Fibroblast of the aortic adventitia (primary cell): ENCODE results near the gene COL4A2. TPM values are rescaled to one million over a fixed set of nuclear protein-coding genes. Genes with fewer than 3 reads are reported as not detected.

Experiments
- DNase-seq: peaks from one replicate; pipeline ENCODE4 v3.0.0-alpha.2; 2010; ENCODE audit warnings: low read depth
- H3K4me3 ChIP-seq: 2 replicates; pipeline ENCODE4 v1.5.1; 2011; ENCODE audit warnings: low read depth, mild to moderate bottlenecking, control low read depth, low read length, moderate library complexity
- total RNA-seq: library from RNA; depleted of rRNA; stranded (reverse); fragments of >200 nt; gene quantifications from 2 replicates; pipeline ENCODE4 v1.2.3, GENCODE V29; 2012; ENCODE audit warnings: low replicate concordance
- TF ChIP-seq, protein P1 (sequence below): IDR thresholded peaks from 2 replicates; pipeline ENCODE4 v1.5.1; 2011; ENCODE audit warnings: mild to moderate bottlenecking, low read length, control low read depth, inconsistent platforms; ENCODE audit not compliant: insufficient read depth

COL4A2 gene
- total RNA-seq, 1 donor, result 53.3 TPM

DNA sequence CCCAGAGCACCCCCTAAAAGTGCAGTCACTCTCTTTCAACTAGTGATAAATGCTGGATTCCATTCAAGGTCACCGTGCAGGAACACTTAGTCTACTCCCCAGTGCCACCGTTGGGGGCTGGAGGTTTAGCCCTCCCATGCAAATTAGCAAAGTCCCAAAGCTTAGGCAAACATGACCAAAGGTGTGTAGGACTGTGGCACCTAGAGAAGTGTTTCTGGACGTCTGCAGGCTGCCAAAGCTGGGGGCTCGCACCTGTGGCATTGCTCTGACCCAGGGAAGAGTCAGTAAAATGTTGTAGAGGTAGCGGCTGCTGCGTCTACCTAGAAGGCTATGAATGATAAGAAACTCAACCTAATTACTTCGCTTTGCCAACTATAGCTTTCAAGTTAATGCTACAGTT lies 14.0 kb upstream of the COL4A2 start:
- TF ChIP-seq, protein P1, sequence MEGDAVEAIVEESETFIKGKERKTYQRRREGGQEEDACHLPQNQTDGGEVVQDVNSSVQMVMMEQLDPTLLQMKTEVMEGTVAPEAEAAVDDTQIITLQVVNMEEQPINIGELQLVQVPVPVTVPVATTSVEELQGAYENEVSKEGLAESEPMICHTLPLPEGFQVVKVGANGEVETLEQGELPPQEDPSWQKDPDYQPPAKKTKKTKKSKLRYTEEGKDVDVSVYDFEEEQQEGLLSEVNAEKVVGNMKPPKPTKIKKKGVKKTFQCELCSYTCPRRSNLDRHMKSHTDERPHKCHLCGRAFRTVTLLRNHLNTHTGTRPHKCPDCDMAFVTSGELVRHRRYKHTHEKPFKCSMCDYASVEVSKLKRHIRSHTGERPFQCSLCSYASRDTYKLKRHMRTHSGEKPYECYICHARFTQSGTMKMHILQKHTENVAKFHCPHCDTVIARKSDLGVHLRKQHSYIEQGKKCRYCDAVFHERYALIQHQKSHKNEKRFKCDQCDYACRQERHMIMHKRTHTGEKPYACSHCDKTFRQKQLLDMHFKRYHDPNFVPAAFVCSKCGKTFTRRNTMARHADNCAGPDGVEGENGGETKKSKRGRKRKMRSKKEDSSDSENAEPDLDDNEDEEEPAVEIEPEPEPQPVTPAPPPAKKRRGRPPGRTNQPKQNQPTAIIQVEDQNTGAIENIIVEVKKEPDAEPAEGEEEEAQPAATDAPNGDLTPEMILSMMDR, result no peak
- DNase-seq, result no peak
- no peak overlapping the region for H3K4me3 ChIP-seq

DNA sequence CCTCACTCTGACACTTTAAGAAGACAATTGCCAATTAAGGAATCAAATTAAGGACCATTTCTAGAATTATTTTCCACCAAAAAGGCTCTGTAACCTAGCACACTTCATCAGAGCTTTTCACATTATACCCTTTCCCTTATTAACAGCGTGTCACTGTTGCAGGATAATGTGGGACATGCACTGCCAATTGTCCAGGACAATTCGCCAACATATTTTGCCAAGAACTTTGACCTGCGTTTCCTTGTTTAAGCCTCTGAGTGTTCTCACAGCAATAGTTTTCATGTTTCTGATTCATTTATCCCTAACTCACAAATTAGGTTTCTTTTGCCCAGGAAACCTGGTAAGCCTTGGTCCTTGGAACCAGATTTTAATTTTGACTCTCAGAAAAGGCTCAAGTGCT lies 13.4 kb upstream of the COL4A2 start:
- TF ChIP-seq, protein P1, result no peak
- no peak overlapping the region for H3K4me3 ChIP-seq
- DNase-seq, result no peak

DNA sequence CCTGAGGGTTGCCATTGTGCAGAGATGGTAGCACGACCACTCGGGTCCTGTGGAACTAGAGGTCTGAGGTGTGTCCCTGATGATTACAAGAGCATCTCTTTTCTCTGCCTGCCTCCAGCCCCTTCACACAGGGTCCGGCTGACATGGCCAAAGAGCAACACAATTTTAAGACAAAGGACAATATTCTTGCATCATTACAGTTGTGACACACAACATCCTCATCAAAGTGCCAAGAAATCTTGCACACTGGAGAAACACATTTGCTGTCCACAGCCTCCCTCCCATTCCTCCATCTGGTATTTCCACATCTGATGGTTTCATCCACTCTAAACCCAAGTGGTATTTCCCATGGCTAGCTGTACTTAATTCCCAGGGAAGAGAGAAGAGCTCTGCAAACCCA lies 12.9 kb upstream of the COL4A2 start:
- TF ChIP-seq, protein P1, result no peak
- DNase-seq, result peak; percentile 45

DNA sequence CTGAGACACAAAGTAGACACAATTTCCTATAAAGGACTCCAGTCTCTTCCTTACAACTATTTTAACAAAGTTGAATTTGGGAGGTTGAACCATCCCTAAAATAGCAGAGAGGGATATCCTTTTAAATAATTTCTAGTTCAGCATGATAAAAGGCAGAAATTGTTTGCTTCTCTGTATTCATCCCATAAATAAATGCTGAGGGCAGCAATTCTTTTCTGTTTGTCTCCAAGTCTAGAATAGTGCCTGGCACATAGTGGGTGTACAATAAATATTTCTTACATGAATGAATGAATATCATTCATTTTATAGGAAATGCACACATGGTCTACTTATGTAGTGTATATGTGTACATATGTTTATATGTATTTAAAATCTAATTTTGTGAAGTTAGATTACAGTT lies 12.5 kb upstream of the COL4A2 start:
- TF ChIP-seq, protein P1, result no peak
- no peak for DNase-seq
- H3K4me3 ChIP-seq, result no peak overlapping the region

More for the DNA sequence above, 12.9 kb upstream of the COL4A2 start:
- H3K4me3 ChIP-seq, result no peak overlapping the region

DNA sequence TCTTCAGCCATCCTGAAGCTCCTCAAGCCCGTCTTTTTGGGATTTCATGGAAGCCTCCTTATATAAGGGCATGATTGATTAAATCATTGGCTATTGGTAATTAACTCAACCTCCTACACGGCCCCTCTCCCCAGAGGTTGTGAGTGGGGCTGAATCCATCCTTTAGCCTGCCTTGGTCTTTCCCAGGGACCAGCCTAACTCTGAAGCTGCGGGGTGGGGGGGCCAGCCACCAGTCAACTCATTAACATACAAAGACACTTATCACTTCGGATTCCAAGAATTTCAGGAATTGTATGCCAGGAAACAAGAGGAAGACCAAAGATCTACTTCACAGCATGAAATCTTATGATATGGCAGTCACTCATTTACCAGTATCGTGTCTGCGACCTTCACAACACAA lies 10.1 kb upstream of the COL4A2 start:
- no peak for DNase-seq
- no peak overlapping the region for H3K4me3 ChIP-seq
- TF ChIP-seq, protein P1, result no peak

DNA sequence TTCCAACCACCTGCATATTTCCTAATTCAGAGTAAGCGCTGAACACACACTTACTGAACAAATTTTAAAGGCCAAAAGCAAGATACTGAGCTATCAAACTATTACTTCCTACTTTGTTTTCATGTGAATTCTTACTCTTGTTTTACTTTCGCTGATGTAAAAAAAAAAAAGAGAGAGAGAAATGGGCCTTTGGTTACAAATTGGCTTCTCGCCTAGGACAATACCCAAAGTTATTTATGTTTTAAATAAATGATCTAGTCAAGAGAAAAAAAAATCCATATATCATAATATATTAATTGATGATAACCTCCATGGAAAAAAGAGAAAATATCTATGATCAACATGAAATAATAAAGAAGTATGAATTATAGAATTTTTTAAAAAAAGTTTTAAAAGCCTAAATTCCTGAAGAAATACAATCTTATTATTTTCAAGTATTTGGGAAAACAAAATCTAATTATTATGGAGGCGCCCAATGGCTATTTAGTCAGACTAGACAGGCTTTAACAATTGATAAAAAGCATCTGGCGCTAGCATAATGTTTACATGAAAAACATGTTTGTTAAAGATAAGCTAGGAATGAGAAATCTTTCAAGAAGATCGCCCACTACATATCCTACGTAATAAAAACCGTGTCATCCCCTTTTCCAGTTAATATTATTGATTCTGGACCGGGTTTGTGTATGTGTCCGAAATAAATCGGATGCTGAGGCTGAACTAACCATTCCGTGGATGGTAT lies 9.1 kb upstream of the COL4A2 start:
- DNase-seq, result no peak
- TF ChIP-seq, protein P1, result no peak
- H3K4me3 ChIP-seq, result no peak overlapping the region
